Spleen (tissue), 11 donors: ENCODE data around the gene PCDHB9. TPM values are rescaled to one million over a fixed set of nuclear protein-coding genes. Genes with fewer than 3 reads are reported as not detected.
"Not testable (repeated sequence)": the region's sequence is repeated elsewhere in the genome, so short reads cannot be mapped to it uniquely, and the experiment has no call there.

Experiments
- DNase-seq: peaks from one replicate; pipeline ENCODE4 v3.0.0-alpha.2; 2020
- H3K27ac ChIP-seq, 8 donors: fragments of 200-600 bp; sonication (generic) in 7 of 8; 1 replicate in 4 of 8; 2 replicates in 4 of 8; pipeline versions ENCODE4 v1.5.0 to v1.8.0; 2016 to 2021; ENCODE audit warnings: inconsistent platforms in 4 of 8, mild to moderate bottlenecking in 4 of 8, moderate library complexity in 1 of 8
- H3K27me3 ChIP-seq, 7 donors: fragments of 200-600 bp; sonication (generic) in 6 of 7; replicated peaks in 1 of 7; 1 replicate in 4 of 7; 2 replicates in 3 of 7; pipeline versions ENCODE4 v1.5.0 to v1.8.0; 2016 to 2021; ENCODE audit warnings: inconsistent platforms in 3 of 7, mild to moderate bottlenecking in 1 of 7
- H3K36me3 ChIP-seq, 6 donors: fragments of 200-600 bp; sonication (generic) in 5 of 6; 1 replicate in 4 of 6; 2 replicates in 2 of 6; pipeline versions ENCODE4 v1.5.0 to v1.8.0; 2016 to 2021; ENCODE audit warnings: inconsistent platforms in 2 of 6
- H3K4me1 ChIP-seq, 6 donors: fragments of 200-600 bp; sonication (generic) in 5 of 6; 1 replicate in 3 of 6; 2 replicates in 3 of 6; pipeline versions ENCODE4 v1.5.0 to v1.8.0; 2016 to 2021; ENCODE audit warnings: inconsistent platforms in 3 of 6
- H3K4me3 ChIP-seq, 8 donors: fragments of 200-600 bp; sonication (generic) in 7 of 8; 1 replicate in 4 of 8; 2 replicates in 4 of 8; pipeline versions ENCODE4 v1.5.0 to v1.8.0; 2016 to 2021; ENCODE audit warnings: inconsistent platforms in 4 of 8, mild to moderate bottlenecking in 4 of 8, moderate library complexity in 2 of 8
- H3K9me3 ChIP-seq, 8 donors: fragments of 200-600 bp; sonication (generic) in 7 of 8; 1 replicate in 4 of 8; 2 replicates in 4 of 8; pipeline versions ENCODE4 v1.5.0 to v1.8.0; 2016 to 2021; ENCODE audit warnings: inconsistent platforms in 4 of 8
- POLR2A ChIP-seq, 3 donors: fragments of 450-650 bp; IDR thresholded peaks; one replicate each; pipeline ENCODE4 v1.5.1; 2017; ENCODE audit warnings: antibody characterized with exemption in 3 of 3, mild to moderate bottlenecking in 1 of 3
- POLR2AphosphoS5 ChIP-seq, 3 donors: sonication (generic); formaldehyde crosslinking; IDR thresholded peaks; one replicate each; pipeline ENCODE4 v1.5.1; 2017; ENCODE audit warnings: antibody characterized with exemption in 3 of 3
- WGBS, 5 donors: extraction: QIAGEN DNeasy Blood & Tissue Kit in 3 of 5; methylation state at CpG; one replicate each; pipeline versions ENCODE4 v1.1.5 to v1.1.7; 2013 to 2018; 5-methylcytosine and 5-hydroxymethylcytosine counted together
- intact Hi-C: fragments of 100-400 bp; cut with DNase I; formaldehyde crosslinking; loops from one replicate; pipeline ENCODE4 v1.15.0; 2023; ENCODE audit warnings: low total_unique reads
- polyA plus RNA-seq, 3 donors: library from polyadenylated mRNA; stranded (reverse); fragments of 200-250 nt; gene quantifications; one replicate each; pipeline ENCODE4 v1.2.1, GENCODE V29; 2013
- total RNA-seq, 7 donors: library from RNA; depleted of rRNA in 3 of 7; stranded (reverse); fragments of >200 nt in 3 of 7; fragmentation: NEBNext Ultra II Directional in 4 of 7; extraction: Animal tissue kit (Norgen Biotek cat#: 25700) in 4 of 7; gene quantifications; one replicate each; pipeline versions ENCODE4 v1.1.0 to v1.2.1, GENCODE V29; 2016 to 2021
- TF ChIP-seq, protein P1 (sequence below), 11 experiments: fragments of 200-600 bp in 7 of 11; fragments of 450-650 bp in 4 of 11; sonication (generic) in 4 of 11; IDR thresholded peaks in 8 of 11; conservative IDR thresholded peaks in 3 of 11; 1 replicate in 7 of 11; 2 replicates in 4 of 11; pipeline versions ENCODE4 v1.4.0 to v1.8.0; 2016 to 2021; ENCODE audit warnings: antibody characterized with exemption in 11 of 11, inconsistent platforms in 4 of 11, mild to moderate bottlenecking in 1 of 11
- donor health status: healthy with polysubstance abuse.
- donor health status: DM: no; HTN: no; CAD: no; lungs with moderate emphysema.
- donor health status: DM: no; HTN: no; CAD: no.
- donor health status: Bipolar disorder and iron deficiency.
- donor health status: healthy.
- donor health status: DM: no; HTN: no; CAD: no.
- donor health status: DM: yes; HTN: yes; CAD: no.

Gene PCDHB9
- total and polyA plus RNA-seq, 10 donors: 0.06 to 4.9 (median 0.96) TPM

DNA sequence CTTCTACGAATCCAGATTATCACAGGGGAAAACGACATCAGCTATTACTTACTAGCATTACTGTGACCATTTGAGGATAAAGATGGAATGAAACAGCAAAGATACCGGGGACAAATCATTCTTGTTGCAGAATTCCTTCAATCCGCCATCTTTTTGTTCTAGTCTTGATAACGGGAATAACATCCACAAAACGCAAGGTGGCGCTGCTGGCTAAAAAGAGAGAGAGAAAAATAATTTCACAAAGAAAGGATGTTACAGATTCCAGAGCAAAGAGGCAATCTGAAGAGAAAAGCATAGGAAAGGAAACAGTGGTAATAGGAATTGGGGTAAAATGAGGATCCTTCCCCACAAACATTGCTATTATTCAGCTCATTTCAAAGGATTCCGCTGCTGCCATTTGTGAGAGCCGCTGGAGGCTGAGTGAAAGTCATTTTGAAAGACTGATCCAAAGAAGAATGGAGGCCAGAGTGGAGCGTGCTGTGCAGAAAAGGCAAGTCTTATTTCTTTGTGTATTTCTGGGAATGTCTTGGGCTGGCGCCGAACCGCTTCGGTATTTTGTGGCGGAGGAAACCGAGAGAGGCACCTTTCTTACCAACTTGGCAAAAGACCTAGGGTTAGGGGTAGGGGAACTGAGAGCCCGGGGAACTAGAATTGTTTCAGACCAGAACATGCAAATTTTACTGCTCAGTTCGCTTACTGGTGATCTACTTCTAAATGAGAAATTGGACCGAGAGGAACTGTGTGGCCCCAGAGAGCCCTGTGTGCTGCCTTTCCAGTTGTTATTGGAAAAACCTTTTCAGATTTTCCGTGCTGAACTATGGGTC, 14.4 kb upstream of the PCDHB9 start, which contains the start of gene PCDHB7:
PCDHB7 (plus strand) TSS at position 264 of the 824 bp plus-strand sequence; CDS start at position 456, 192 bp downstream.
- Histone ChIP-seq H3K9me3 (peaks cover 0 to 51% (median 36%) of the 10 kb centered on the region in 8 donors), H3K27ac (no peak within 1 kb of the TSS), H3K4me1 (no peaks in the 10 kb centered on the region), H3K4me3 (peak within 1 kb of the TSS in 1 of 8 donors; percentile 36), H3K36me3 (no peaks in the 10 kb centered on the region), H3K27me3 (peaks cover 0 to 64% (median 3%) of the 10 kb centered on the region in 7 donors)
- DNase-seq: no peak
- 24 to 40% (median 33%) methylated on average over 20 of the region's 20 CpGs for WGBS, 5 donors
- TF ChIP-seq POLR2A (IDR thresholded peaks at IDR 0.05) (no peak), POLR2AphosphoS5 (IDR thresholded peaks at IDR 0.05) (no peak)
- TF ChIP-seq, protein P1, sequence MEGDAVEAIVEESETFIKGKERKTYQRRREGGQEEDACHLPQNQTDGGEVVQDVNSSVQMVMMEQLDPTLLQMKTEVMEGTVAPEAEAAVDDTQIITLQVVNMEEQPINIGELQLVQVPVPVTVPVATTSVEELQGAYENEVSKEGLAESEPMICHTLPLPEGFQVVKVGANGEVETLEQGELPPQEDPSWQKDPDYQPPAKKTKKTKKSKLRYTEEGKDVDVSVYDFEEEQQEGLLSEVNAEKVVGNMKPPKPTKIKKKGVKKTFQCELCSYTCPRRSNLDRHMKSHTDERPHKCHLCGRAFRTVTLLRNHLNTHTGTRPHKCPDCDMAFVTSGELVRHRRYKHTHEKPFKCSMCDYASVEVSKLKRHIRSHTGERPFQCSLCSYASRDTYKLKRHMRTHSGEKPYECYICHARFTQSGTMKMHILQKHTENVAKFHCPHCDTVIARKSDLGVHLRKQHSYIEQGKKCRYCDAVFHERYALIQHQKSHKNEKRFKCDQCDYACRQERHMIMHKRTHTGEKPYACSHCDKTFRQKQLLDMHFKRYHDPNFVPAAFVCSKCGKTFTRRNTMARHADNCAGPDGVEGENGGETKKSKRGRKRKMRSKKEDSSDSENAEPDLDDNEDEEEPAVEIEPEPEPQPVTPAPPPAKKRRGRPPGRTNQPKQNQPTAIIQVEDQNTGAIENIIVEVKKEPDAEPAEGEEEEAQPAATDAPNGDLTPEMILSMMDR (IDR thresholded peaks at IDR 0.05 in 8 of 11, conservative IDR thresholded peaks at IDR 0.05 in 3 of 11): peak in 7 of 11 experiments; percentile 11 to 44 (median 31)
- intact Hi-C loops: no loop called here

- WGBS, 5 donors: 40 to 57% (median 52%) methylated on average over 33 to 79 of the region's 79 CpGs
- DNase-seq, intact Hi-C loops: not testable (repeated sequence)
These were observed 12.5 kb upstream of the PCDHB9 start for GRCh38 chr5:141174291-141175104.

GRCh38 chr5:141175933-141176332, 11.0 kb upstream of the PCDHB9 start:
- DNase-seq: no peak
- Histone ChIP-seq H3K9me3 (peaks cover 0 to 76% (median 58%) of the 10 kb centered on the region in 8 donors), H3K27me3 (peaks cover 0 to 77% (median 9%) of the 10 kb centered on the region in 7 donors), H3K4me1 (no peaks in the 10 kb centered on the region), H3K4me3 (no peak overlapping the region), H3K27ac (no peak overlapping the region), H3K36me3 (no peaks in the 10 kb centered on the region)
- intact Hi-C loops: no loop called here
- 46 to 71% (median 63%) methylated on average over 1 of the region's 1 CpG for WGBS, 5 donors
- TF ChIP-seq, protein P1 (IDR thresholded peaks at IDR 0.05 in 8 of 11, conservative IDR thresholded peaks at IDR 0.05 in 3 of 11): no peak
- TF ChIP-seq POLR2A (IDR thresholded peaks at IDR 0.05): no peak
- no peak for TF ChIP-seq POLR2AphosphoS5 (IDR thresholded peaks at IDR 0.05)

More at GRCh38 chr5:141174291-141175104, 12.5 kb upstream of the PCDHB9 start:
- H3K4me3 ChIP-seq, H3K36me3 ChIP-seq, H3K27ac ChIP-seq, H3K4me1 ChIP-seq: not testable (repeated sequence)
- peaks cover 0 to 66% (median 48%) of the 10 kb centered on the region in 8 donors for H3K9me3 ChIP-seq
- peaks cover 0 to 67% (median 3%) of the 10 kb centered on the region in 7 donors for H3K27me3 ChIP-seq

- H3K4me1 ChIP-seq, H3K4me3 ChIP-seq, intact Hi-C loops, H3K36me3 ChIP-seq, H3K27ac ChIP-seq, DNase-seq: not testable (repeated sequence)
- H3K27me3 ChIP-seq: peaks cover 0 to 91% (median 11%) of the 10 kb centered on the region in 7 donors
- 25 to 35% (median 30%) methylated on average over 13 to 17 of the region's 18 CpGs for WGBS, 5 donors
- peaks cover 0 to 80% (median 65%) of the 10 kb centered on the region in 8 donors for H3K9me3 ChIP-seq
These were observed 9.3 kb upstream of the PCDHB9 start, which contains the start of gene PCDHB8 for GRCh38 chr5:141177577-141178191. TSS of gene PCDHB8 (plus strand) at chr5:141177790. CDS start at chr5:141178035, 245 bp downstream.

- H3K4me1 ChIP-seq, H3K4me3 ChIP-seq, DNase-seq, H3K27ac ChIP-seq, H3K36me3 ChIP-seq, intact Hi-C loops: not testable (repeated sequence)
- H3K9me3 ChIP-seq: peaks cover 0 to 77% (median 62%) of the 10 kb centered on the region in 8 donors
- 35 to 55% (median 50%) methylated on average over 25 to 35 of the region's 39 CpGs for WGBS, 5 donors
- peaks cover 0 to 90% (median 11%) of the 10 kb centered on the region in 7 donors for H3K27me3 ChIP-seq
These were observed 7.6 kb upstream of the PCDHB9 start for GRCh38 chr5:141179371-141179770.

DNA sequence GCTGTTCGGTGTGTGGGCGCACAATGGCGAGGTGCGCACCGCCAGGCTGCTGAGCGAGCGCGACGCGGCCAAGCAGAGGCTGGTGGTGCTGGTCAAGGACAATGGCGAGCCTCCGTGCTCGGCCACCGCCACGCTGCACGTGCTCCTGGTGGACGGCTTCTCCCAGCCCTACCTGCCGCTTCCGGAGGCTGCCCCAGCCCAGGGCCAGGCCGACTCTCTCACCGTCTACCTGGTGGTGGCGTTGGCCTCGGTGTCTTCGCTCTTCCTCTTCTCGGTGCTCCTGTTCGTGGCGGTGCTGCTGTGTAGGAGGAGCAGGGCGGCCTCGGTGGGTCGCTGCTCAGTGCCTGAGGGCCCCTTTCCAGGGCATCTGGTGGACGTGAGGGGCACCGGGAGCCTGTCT, 7.1 kb upstream of the PCDHB9 start:
- H3K9me3 ChIP-seq: peaks cover 0 to 77% (median 62%) of the 10 kb centered on the region in 8 donors
- H3K4me3 ChIP-seq, H3K4me1 ChIP-seq, intact Hi-C loops, H3K27ac ChIP-seq, H3K36me3 ChIP-seq, DNase-seq: not testable (repeated sequence)
- WGBS, 5 donors: 24 to 49% (median 44%) methylated on average over 8 to 32 of the region's 32 CpGs
- H3K27me3 ChIP-seq: peaks cover 0 to 90% (median 11%) of the 10 kb centered on the region in 7 donors
